ENCODE measurements around the gene AUTS2. TPM values are rescaled to one million over a fixed set of nuclear protein-coding genes. Genes with fewer than 3 reads are reported as not detected.

Gene AUTS2
- total and polyA plus RNA-seq, 9 of the 15 experiments (the other 6 are each of a cell fraction or from before 2014, with no cell fraction given) = 0.58 TPM; not detected in 8

DNA sequence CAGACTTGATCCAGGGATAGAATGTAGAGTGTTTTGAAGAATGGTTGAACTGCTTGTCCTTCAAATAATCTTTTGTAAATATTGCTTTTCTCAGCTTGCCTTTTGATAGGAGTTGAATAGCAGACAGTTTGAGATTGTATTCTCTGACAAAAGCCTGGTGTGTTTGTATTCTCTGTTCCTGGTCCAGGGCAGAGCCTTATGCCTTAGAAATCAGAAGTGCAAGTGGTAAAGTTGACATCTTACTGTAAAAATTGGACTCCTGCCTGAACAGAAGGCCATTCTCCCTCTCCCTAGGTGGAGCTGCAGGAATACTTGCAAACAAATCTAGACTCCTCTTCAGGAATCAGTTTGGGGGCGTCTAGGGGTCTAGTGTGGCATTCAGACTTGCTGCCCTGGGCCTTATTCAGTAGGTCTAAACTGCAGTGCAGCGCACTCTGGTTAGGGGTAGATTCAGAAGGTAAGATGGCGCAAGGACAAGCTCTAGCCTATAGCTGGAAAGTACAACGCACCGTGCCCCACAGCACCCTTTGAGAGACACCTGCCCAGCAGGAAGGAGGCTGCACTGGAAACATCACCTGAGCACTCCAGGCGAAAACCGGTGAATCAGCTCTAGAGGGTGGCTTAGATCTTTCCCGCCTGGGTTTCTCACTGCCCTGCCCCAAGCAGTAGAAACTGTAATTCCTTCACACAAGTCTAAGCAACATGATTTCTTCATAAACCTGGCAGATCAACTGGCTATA is 925.1 kb downstream of the AUTS2 start:
- H4K20me1 ChIP-seq (replicated peaks; ENCODE audit: control insufficient read depth, insufficient read depth, low read length) = 0 out of 2 replicates have a peak, but pooled peaks cover 2% of the 10 kb centered on the region
- H3K27ac ChIP-seq (ENCODE audit: extremely low read depth, low read depth, low read length) = no peak overlapping the region
- ATAC-seq (no peak), FAIRE-seq (no peak), DNase-seq (ENCODE audit: extremely low read depth in 1 of 4, low spot score in 3 of 4) (no peak)
- H3K9ac ChIP-seq (ENCODE audit: insufficient read depth in 1 of 2, low read depth in 2 of 2, low read length in 2 of 2) = no peak overlapping the region
- ChIA-PET CTCF (ENCODE audit: low intra/inter-chr PET ratio) (no interaction called here), POLR2A (interaction anchor here (0.6 kb wide), 2 partner anchors 86 to 459 kb away, joined by 4 to 5 read pairs; no protein-coding TSS in a partner anchor)
- no peaks in the 10 kb centered on the region for H3K9me1 ChIP-seq (ENCODE audit: control insufficient read depth, insufficient read depth, low read length)
- intact Hi-C loops (cut with micrococcal nuclease) (no loop called here), in situ Hi-C loops (cut with MboI) (no loop called here)
- no peak overlapping the region for H2AFZ ChIP-seq (ENCODE audit: low read depth, low read length)
- no peaks in the 10 kb centered on the region; a peak in 1 of 5 replicates for H3K27me3 ChIP-seq (ENCODE audit: control insufficient read depth in 2 of 2, insufficient read depth in 2 of 2, low read length in 2 of 2)
- no peaks in the 10 kb centered on the region for H3K36me3 ChIP-seq (ENCODE audit: control insufficient read depth, insufficient read depth, low read length)
- H3K4me2 ChIP-seq (ENCODE audit: insufficient read depth, low read length) = no peak overlapping the region
- H3K4me1 ChIP-seq (replicated peaks in 1 of 2; ENCODE audit: control insufficient read depth in 2 of 2, insufficient read depth in 2 of 2, low read length in 2 of 2) = no peaks in the 10 kb centered on the region
- WGBS (ENCODE audit: insufficient coverage, low coverage, missing lambda C conversion rate) = 3% methylated on average over 8 of the region's 8 CpGs
- H3K9me3 ChIP-seq (replicated peaks; ENCODE audit: control insufficient read depth, insufficient read depth, low read depth, low read length) = no peaks in the 10 kb centered on the region
- H3K79me2 ChIP-seq (ENCODE audit: control insufficient read depth, insufficient read depth, low read length) = no peaks in the 10 kb centered on the region
- no peak overlapping the region for H3K4me3 ChIP-seq
- no TSS peak for BruUV-seq (replicated peaks)
- no peak for TF ChIP-seq ARID4B (CRISPR knock-in tag; IDR thresholded peaks at IDR 0.05)
- TF ChIP-seq SRSF7 (optimal IDR thresholded peaks at IDR 0.05; ENCODE audit: low read depth, low read length) = no peak
- TF ChIP-seq, protein P1, sequence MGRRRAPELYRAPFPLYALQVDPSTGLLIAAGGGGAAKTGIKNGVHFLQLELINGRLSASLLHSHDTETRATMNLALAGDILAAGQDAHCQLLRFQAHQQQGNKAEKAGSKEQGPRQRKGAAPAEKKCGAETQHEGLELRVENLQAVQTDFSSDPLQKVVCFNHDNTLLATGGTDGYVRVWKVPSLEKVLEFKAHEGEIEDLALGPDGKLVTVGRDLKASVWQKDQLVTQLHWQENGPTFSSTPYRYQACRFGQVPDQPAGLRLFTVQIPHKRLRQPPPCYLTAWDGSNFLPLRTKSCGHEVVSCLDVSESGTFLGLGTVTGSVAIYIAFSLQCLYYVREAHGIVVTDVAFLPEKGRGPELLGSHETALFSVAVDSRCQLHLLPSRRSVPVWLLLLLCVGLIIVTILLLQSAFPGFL (CRISPR knock-in tag; IDR thresholded peaks at IDR 0.05) = no peak
- TF ChIP-seq, protein P2, sequence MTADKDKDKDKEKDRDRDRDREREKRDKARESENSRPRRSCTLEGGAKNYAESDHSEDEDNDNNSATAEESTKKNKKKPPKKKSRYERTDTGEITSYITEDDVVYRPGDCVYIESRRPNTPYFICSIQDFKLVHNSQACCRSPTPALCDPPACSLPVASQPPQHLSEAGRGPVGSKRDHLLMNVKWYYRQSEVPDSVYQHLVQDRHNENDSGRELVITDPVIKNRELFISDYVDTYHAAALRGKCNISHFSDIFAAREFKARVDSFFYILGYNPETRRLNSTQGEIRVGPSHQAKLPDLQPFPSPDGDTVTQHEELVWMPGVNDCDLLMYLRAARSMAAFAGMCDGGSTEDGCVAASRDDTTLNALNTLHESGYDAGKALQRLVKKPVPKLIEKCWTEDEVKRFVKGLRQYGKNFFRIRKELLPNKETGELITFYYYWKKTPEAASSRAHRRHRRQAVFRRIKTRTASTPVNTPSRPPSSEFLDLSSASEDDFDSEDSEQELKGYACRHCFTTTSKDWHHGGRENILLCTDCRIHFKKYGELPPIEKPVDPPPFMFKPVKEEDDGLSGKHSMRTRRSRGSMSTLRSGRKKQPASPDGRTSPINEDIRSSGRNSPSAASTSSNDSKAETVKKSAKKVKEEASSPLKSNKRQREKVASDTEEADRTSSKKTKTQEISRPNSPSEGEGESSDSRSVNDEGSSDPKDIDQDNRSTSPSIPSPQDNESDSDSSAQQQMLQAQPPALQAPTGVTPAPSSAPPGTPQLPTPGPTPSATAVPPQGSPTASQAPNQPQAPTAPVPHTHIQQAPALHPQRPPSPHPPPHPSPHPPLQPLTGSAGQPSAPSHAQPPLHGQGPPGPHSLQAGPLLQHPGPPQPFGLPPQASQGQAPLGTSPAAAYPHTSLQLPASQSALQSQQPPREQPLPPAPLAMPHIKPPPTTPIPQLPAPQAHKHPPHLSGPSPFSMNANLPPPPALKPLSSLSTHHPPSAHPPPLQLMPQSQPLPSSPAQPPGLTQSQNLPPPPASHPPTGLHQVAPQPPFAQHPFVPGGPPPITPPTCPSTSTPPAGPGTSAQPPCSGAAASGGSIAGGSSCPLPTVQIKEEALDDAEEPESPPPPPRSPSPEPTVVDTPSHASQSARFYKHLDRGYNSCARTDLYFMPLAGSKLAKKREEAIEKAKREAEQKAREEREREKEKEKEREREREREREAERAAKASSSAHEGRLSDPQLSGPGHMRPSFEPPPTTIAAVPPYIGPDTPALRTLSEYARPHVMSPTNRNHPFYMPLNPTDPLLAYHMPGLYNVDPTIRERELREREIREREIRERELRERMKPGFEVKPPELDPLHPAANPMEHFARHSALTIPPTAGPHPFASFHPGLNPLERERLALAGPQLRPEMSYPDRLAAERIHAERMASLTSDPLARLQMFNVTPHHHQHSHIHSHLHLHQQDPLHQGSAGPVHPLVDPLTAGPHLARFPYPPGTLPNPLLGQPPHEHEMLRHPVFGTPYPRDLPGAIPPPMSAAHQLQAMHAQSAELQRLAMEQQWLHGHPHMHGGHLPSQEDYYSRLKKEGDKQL (CRISPR knock-in tag; IDR thresholded peaks at IDR 0.05; ENCODE audit: borderline replicate concordance) = no peak
